Ascending aorta (tissue), 2 donors: ENCODE data around the gene MAGEA4. TPM values are rescaled to one million over a fixed set of nuclear protein-coding genes. Genes with fewer than 3 reads are reported as not detected.

ENCODE experiments used
- DNase-seq, 2 donors: peaks; one replicate each; pipeline ENCODE4 v3.0.0-alpha.2; 2019; ENCODE audit warnings: low spot score in 2 of 2
- H3K27ac ChIP-seq, 2 donors: fragments of 200-600 bp; sonication (generic); one replicate each; pipeline ENCODE4 v1.5.1; 2016 to 2017; ENCODE audit warnings: mild to moderate bottlenecking in 1 of 2
- H3K27me3 ChIP-seq: fragments of 200-600 bp; sonication (generic); one replicate; pipeline ENCODE4 v1.5.1; 2017
- H3K36me3 ChIP-seq, 2 donors: fragments of 200-600 bp; sonication (generic); one replicate each; pipeline ENCODE4 v1.5.1; 2016
- H3K4me1 ChIP-seq, 2 donors: fragments of 200-600 bp; sonication (generic); one replicate each; pipeline ENCODE4 v1.5.1; 2016 to 2017; ENCODE audit warnings: mild to moderate bottlenecking in 1 of 2
- H3K4me3 ChIP-seq, 2 donors: fragments of 200-600 bp; sonication (generic); one replicate each; pipeline ENCODE4 v1.5.1; 2016 to 2017; ENCODE audit warnings: mild to moderate bottlenecking in 1 of 2
- H3K9me3 ChIP-seq, 2 donors: fragments of 200-600 bp; sonication (generic); one replicate each; pipeline ENCODE4 v1.5.1; 2016
- intact Hi-C: fragments of 100-400 bp; cut with DNase I; formaldehyde crosslinking; loops from one replicate; pipeline ENCODE4 v1.15.1; 2023
- total RNA-seq: library from RNA; depleted of rRNA; stranded (reverse); fragments of >200 nt; gene quantifications from one replicate; pipeline ENCODE4 v1.1.0, GENCODE V29; 2016
- TF ChIP-seq, protein P1 (sequence below), 3 experiments: fragments of 200-600 bp in 2 of 3; fragments of 450-650 bp in 1 of 3; sonication (generic) in 2 of 3; IDR thresholded peaks; one replicate each; pipeline ENCODE4 v1.5.1; 2016 to 2019; ENCODE audit warnings: antibody characterized with exemption in 3 of 3, mild to moderate bottlenecking in 1 of 3, moderate library complexity in 1 of 3

MAGEA4 gene
- total RNA-seq, 1 donor from 2014 or later, result not detected

DNA sequence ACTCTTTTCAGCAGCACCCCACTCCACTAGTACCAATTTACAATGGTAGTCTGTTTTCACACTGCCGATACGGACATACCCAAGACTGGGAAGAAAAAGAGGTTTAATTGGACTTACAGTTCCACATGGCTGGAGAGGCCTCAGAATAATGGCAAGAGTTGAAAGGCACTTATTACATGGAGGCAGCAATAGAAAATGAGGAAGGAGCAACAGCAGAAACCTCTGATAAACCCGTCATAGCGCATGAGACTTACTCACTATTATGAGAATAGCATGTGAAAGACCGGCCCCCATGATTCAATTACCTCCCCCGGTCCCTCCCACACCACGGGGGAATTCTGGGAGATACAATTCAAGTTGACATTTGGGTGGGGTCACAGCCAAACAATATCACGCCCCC is 34.1 kb upstream of the MAGEA4 start:
- H3K9me3 ChIP-seq, result no peaks in the 10 kb centered on the region
- intact Hi-C loops, result no loop called here

DNA sequence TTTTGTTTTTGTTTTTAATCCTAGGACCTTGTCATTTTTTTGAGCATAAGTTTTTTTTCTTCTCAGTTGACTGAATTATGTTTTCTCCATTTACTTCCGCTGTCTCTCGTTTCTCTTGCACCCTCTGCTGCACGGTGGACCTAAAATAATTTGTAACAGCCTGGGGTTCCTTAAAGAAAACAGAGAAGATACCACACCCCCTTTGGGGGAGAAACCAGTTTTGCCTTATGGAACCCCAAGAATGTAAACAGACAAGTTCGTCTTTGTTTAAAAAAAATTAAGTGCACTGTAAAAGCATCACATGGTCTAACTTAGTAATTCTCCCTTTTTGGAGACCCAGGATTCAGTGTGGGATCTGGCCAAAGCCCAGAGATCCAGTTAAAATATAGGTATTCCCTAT is 32.8 kb upstream of the MAGEA4 start:
- TF ChIP-seq, protein P1, sequence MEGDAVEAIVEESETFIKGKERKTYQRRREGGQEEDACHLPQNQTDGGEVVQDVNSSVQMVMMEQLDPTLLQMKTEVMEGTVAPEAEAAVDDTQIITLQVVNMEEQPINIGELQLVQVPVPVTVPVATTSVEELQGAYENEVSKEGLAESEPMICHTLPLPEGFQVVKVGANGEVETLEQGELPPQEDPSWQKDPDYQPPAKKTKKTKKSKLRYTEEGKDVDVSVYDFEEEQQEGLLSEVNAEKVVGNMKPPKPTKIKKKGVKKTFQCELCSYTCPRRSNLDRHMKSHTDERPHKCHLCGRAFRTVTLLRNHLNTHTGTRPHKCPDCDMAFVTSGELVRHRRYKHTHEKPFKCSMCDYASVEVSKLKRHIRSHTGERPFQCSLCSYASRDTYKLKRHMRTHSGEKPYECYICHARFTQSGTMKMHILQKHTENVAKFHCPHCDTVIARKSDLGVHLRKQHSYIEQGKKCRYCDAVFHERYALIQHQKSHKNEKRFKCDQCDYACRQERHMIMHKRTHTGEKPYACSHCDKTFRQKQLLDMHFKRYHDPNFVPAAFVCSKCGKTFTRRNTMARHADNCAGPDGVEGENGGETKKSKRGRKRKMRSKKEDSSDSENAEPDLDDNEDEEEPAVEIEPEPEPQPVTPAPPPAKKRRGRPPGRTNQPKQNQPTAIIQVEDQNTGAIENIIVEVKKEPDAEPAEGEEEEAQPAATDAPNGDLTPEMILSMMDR (IDR thresholded peaks at IDR 0.05), result no peak
- Histone ChIP-seq H3K4me3 (no peak overlapping the region), H3K27ac (no peak overlapping the region), H3K36me3 (no peaks in the 10 kb centered on the region), H3K27me3 (no peaks in the 10 kb centered on the region), H3K4me1 (no peaks in the 10 kb centered on the region), H3K9me3 (no peaks in the 10 kb centered on the region)
- DNase-seq, result no peak
- intact Hi-C loops, result no loop called here

More for the DNA sequence above, 34.1 kb upstream of the MAGEA4 start:
- no peaks in the 10 kb centered on the region for H3K27me3 ChIP-seq
- H3K27ac ChIP-seq, result no peak overlapping the region
- H3K36me3 ChIP-seq, result no peaks in the 10 kb centered on the region
- TF ChIP-seq, protein P1 (IDR thresholded peaks at IDR 0.05), result no peak
- H3K4me3 ChIP-seq, result no peak overlapping the region
- H3K4me1 ChIP-seq, result no peaks in the 10 kb centered on the region
- DNase-seq, result no peak

DNA sequence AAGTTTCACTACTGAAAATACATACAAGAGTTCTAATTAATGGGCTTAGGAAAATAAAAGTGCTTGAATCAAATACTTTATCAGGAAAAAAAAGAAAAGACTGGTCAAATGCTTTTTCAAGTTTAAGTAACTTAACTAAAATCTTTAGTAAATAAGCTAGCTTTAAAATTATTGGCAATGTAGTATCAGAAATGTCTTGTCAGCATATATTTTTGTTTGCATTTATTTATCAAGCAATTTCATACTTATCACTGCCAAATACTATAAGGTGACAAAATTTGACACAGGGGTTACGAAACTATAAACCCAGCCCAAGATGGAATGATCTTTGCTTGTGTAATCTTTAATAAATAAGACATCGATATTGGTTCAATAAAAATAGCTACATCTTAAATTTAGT is 31.8 kb upstream of the MAGEA4 start:
- Histone ChIP-seq H3K36me3 (no peaks in the 10 kb centered on the region), H3K4me3 (no peak overlapping the region), H3K27ac (no peak overlapping the region), H3K4me1 (no peaks in the 10 kb centered on the region), H3K27me3 (no peaks in the 10 kb centered on the region), H3K9me3 (no peaks in the 10 kb centered on the region)
- intact Hi-C loops, result no loop called here
- no peak for DNase-seq
- TF ChIP-seq, protein P1 (IDR thresholded peaks at IDR 0.05), result no peak

DNA sequence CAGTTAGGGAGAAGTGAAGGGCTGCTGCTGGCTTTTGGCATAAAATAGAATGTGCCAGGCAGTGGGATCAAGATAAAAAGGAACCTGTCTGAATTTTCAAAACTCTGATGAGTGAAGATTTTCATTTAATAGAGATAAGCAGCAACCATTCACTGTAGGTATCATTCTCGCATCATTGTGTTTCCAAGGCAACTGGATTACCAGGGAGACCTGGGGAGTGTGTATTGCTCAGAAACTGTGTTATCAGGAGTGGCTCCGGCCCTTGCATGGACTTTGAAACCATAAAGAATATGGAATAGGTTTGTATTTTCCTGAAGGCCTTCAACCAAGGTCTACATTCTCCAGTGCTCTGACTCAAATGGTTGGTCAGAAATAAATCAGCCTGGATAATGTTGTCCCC is 23.3 kb upstream of the MAGEA4 start:
- Histone ChIP-seq H3K27ac (no peak overlapping the region), H3K4me1 (no peaks in the 10 kb centered on the region), H3K36me3 (no peaks in the 10 kb centered on the region), H3K4me3 (no peak overlapping the region), H3K27me3 (no peaks in the 10 kb centered on the region), H3K9me3 (no peaks in the 10 kb centered on the region)
- TF ChIP-seq, protein P1 (IDR thresholded peaks at IDR 0.05), result no peak
- intact Hi-C loops, result no loop called here
- no peak for DNase-seq

DNA sequence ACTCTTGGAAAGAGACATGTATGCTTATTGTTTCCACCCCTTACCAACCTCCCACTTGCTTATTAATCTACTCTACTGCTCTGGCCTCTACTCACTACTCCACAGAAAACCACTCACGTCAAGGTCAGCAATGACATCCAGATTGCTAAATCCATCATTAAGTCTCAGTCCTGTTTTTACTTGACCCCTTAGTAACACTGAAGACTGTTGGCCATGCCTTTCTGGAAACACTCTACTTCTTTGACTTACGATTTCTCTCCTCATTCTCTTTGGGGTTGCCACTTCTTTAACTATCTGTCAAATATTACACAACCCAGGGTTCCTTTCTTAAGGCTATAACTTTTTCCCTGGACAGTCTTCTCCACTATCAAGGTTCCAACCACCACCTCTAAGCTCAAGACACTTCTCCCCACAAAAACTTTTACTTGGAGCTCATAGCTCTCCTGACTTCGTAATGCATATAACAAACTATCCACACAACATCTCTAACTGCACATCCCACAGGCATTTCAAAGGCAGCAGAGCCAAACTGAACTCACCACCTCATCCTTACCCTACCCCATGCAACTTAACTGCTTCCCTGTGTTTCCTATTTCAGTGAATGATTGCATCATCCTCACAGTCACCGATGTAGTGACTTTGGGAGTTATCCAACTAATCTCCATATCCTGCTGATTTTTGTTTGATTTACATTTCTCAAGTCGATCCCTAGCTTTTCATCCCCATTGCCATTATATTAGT is 15.8 kb upstream of the MAGEA4 start:
- H3K27ac ChIP-seq, result no peak overlapping the region
- no peaks in the 10 kb centered on the region for H3K4me1 ChIP-seq
- H3K36me3 ChIP-seq, result no peaks in the 10 kb centered on the region
- no peaks in the 10 kb centered on the region for H3K27me3 ChIP-seq
- intact Hi-C loops, result no loop called here
- no peak for DNase-seq
- no peaks in the 10 kb centered on the region for H3K9me3 ChIP-seq
- TF ChIP-seq, protein P1 (IDR thresholded peaks at IDR 0.05), result no peak
- H3K4me3 ChIP-seq, result no peak overlapping the region
